WI38 (cell line): ENCODE results near the gene MITD1.

Experiments
- H3K4me3 ChIP-seq: 2 replicates; pipeline ENCODE4 v1.5.1; 2011; ENCODE audit warnings: low read depth, mild to moderate bottlenecking, control low read depth, low read length
- TF ChIP-seq, protein P1 (sequence below): IDR thresholded peaks from 2 replicates; pipeline ENCODE4 v1.5.1; 2012; ENCODE audit warnings: low read depth, mild to moderate bottlenecking, control low read depth, low read length

MITD1 gene

DNA sequence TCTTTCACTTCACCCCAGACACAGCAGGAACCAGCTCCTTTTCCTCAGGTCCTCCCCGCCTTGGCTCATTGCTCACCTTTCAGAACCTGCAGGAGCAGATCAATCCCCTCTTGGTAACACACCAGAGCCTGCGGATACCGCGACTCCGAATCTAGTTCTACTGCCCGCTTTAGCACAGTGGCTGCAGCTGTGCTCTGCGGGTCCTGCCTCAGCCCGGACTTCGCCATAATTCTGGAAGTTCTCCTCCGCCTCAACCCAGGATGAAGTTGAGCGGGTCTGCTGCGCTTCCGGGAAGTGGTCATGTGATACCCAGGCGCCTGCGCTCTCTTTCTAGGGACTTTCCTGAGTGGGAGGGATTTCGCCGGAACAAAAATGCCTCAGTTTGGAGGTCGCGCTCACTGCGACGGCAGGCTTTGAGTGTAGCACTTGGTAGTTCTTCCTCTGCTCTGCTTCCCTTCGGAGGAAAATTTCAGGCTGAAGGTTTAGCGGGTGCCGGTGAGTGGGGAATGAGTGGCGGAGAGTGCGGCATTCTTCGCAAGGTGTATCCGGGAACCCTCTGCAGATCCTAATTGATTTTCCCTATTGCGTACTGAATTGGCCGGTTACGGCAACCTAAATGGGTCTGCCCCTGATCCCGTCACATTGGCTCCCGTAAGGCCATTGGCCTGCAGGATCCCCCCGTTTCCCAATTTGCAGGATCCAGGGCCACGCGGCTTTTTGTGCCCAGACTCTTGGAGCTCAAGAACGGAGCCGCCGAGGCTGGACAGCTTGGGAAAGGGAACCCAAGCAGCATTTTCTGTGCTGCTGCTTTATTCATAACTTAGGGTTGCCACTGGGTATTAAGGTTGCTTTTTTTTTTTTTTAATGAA lies at the start of gene MITD1, which contains the start of gene MRPL30:
TSS of gene MITD1 (minus strand) at position 304 of the 869 bp plus-strand sequence. CDS start at position 227, 77 bp downstream.
TSS of gene MRPL30 (plus strand) at position 430 of the 869 bp plus-strand sequence. CDS start 5,020 bp downstream, outside the sequence.
- peak within 1 kb of the TSS; percentile 73 for H3K4me3 ChIP-seq
- TF ChIP-seq, protein P1, sequence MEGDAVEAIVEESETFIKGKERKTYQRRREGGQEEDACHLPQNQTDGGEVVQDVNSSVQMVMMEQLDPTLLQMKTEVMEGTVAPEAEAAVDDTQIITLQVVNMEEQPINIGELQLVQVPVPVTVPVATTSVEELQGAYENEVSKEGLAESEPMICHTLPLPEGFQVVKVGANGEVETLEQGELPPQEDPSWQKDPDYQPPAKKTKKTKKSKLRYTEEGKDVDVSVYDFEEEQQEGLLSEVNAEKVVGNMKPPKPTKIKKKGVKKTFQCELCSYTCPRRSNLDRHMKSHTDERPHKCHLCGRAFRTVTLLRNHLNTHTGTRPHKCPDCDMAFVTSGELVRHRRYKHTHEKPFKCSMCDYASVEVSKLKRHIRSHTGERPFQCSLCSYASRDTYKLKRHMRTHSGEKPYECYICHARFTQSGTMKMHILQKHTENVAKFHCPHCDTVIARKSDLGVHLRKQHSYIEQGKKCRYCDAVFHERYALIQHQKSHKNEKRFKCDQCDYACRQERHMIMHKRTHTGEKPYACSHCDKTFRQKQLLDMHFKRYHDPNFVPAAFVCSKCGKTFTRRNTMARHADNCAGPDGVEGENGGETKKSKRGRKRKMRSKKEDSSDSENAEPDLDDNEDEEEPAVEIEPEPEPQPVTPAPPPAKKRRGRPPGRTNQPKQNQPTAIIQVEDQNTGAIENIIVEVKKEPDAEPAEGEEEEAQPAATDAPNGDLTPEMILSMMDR: no peak

DNA sequence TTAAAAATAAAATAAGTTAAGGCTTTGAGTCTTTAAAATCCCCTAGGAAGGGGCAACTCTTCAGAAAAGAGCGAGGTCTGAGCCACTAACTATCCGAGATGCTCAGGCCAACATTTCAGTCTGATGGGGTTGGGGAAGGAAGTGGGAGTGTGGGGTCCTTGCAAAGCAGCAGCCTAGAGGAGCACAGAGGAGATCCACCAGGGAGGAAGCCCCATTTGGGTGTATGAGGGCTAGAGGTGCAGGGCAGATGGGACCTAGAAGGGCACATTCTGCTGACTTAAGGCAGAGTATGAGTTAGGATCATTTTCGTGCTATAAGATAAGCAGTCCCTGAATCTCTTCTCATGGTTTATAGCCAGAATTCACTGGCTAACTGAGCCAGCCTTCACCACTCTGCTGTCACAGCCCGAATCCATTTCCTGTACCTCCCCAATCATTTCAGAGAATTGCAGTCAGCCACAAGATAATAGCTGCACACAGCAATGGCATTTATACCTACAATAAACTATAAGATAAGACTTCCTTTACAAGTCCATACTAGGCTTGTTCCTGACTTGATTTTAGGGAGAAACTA lies 37.2 kb upstream of the MITD1 start:
- TF ChIP-seq, protein P1: no peak
- no peak overlapping the region for H3K4me3 ChIP-seq

DNA sequence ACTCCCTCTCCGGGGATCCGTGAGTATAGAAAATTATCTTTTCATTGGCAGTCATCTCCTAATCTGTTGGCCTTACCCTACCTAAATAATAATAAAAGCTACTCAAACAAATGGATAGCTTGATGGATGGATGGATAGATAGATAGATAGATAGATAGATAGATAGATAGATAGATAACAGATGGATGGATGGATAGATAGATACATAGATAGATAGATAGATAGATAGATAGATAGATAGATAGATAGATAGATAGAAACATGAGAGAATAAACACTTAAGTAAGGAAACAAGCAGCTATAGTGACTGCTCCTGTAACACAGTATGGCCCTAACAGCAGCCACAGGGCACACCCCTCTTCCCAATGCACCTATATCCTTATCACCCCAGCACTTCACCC lies 35.2 kb upstream of the MITD1 start:
- TF ChIP-seq, protein P1: no peak
- no peak overlapping the region for H3K4me3 ChIP-seq

DNA sequence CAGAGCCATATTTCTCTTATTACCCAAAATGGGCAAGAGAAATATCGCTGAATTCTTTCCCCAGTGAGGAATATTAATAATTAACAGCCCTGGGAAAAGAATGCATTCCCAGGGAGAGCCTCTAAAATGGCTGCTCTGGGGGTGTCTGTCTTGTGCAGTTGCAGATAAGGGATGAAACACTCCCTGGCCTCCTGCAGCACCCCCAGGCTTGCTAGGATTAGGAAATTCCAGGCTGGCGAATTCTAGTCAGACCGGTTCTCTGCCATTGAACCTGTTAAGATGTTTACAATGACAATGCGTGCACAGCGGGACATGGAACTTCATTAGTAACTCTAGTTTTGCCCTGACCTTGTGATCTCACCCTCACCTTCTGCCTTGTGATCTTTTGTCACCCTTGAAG lies 24.6 kb upstream of the MITD1 start:
- TF ChIP-seq, protein P1: no peak
- H3K4me3 ChIP-seq: no peak overlapping the region

DNA sequence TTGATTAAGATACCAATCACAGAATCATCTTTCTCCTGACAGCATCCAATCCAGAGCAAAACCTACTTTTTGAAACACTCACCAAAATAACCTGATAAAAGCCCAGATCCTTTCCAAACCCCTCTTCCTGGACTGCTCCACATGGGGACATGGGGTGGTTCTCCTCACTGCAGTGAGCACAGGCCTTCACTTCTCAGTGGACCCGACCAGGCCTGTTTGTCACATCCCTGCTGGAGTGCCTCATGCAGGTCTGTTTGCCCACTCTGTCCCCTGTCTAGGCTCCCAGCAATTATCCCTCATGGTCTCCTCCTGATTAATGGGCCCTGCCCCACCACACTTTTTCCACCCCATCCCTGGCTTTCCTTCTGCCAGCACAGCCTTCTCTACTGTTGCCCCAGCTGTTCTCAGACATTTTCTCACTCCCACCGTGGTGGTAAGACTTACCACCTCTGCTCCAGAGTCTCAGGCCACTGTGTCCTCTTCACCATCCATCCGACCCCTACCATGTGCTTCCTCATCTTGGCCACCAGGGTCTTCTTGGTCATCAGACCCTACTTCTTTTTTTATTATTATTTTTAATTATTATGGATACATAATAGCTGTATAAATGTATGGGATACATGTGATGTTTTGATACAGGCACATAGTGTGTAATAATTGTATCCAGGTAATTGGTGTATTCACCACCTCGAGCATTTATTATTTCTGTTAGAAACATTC lies 21.3 kb upstream of the MITD1 start:
- no peak overlapping the region for H3K4me3 ChIP-seq
- TF ChIP-seq, protein P1: peak; percentile 15; the same call in 1 of the 2 replicates

DNA sequence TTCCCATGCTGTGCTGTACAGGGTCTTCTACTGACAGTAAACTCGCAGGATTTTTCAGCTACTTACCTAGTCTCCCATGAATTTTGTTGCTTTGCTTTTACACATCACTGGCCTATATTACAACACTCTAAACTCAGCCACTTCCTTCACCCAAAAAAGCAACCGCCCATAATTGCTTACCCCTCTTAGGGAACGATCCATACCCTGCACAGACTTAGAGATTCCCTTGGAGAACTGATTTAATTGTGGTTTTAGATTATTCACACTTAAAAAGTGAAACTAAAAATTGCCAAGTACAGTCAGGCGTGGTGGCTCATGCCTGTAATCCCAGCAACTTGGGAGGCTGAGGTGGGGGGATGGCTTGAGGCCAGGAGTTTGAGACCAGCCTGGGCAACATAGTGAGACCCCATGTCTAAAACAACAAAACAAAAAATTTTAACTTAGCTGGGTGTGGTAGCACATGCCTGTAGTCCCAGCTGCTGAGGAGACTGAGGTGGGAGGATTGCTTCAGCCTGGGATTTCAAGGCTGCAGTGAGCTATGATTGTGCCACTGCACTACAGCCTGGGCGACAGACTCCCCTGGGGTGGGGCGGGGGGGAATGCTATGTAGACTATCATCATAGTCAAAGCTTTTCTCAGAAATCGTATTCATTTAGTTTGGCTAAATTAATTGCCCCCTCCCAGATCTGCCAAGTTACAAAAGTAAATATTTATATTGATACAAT lies 19.4 kb upstream of the MITD1 start:
- TF ChIP-seq, protein P1: no peak
- H3K4me3 ChIP-seq: no peak overlapping the region
